RCC 7860 (cell line): ENCODE results near the gene ENTR1.
"Not testable (repeated sequence)": the region's sequence is repeated elsewhere in the genome, so short reads cannot be mapped to it uniquely, and the experiment has no call there.

Experiments
- DNase-seq: peaks from one replicate; pipeline ENCODE4 v3.0.0-alpha.2; 2015; ENCODE audit warnings: low spot score
- FAIRE-seq: peaks from 2 replicates; lab custom pipeline; 2012; peaks lifted over from hg19 to GRCh38; lab: Jason Lieb, UNC

The ENTR1 gene

GRCh38 chr9:136438548-136439480, 28.4 kb upstream of the ENTR1 start:
- DNase-seq (peak; percentile 9), FAIRE-seq (no peak)

- no peak for FAIRE-seq
- DNase-seq = no peak
Observed at GRCh38 chr9:136437839-136438547, 27.6 kb upstream of the ENTR1 start.

GRCh38 chr9:136437430-136437829, 27.0 kb upstream of the ENTR1 start:
- DNase-seq (no peak), FAIRE-seq (no peak)

GRCh38 chr9:136436055-136436634, 25.7 kb upstream of the ENTR1 start:
- FAIRE-seq (no peak), DNase-seq (no peak)

- DNase-seq (no peak), FAIRE-seq (no peak)
Observed at GRCh38 chr9:136434580-136435169, 24.3 kb upstream of the ENTR1 start.

GRCh38 chr9:136433849-136434579, 23.6 kb upstream of the ENTR1 start:
- FAIRE-seq (no peak), DNase-seq (no peak)

GRCh38 chr9:136433043-136433715, 22.8 kb upstream of the ENTR1 start:
- DNase-seq = no peak
- FAIRE-seq = no peak

GRCh38 chr9:136432591-136432990, 22.2 kb upstream of the ENTR1 start:
- FAIRE-seq (no peak), DNase-seq (no peak)

GRCh38 chr9:136431782-136432350, 21.5 kb upstream of the ENTR1 start:
- FAIRE-seq = no peak
- DNase-seq = no peak

GRCh38 chr9:136430588-136431234, 20.3 kb upstream of the ENTR1 start:
- DNase-seq (no peak), FAIRE-seq (no peak)

GRCh38 chr9:136429683-136430491, 19.5 kb upstream of the ENTR1 start:
- no peak for DNase-seq
- FAIRE-seq = no peak

- FAIRE-seq (no peak), DNase-seq (no peak)
Observed at GRCh38 chr9:136429075-136429628, 18.7 kb upstream of the ENTR1 start.

GRCh38 chr9:136426787-136427186, 16.4 kb upstream of the ENTR1 start:
- no peak for FAIRE-seq

GRCh38 chr9:136425367-136425766, 15.0 kb upstream of the ENTR1 start:
- DNase-seq, FAIRE-seq: not testable (repeated sequence)

More at GRCh38 chr9:136426787-136427186, 16.4 kb upstream of the ENTR1 start:
- no peak for DNase-seq

GRCh38 chr9:136424750-136425362, 14.4 kb upstream of the ENTR1 start:
- FAIRE-seq = no peak

GRCh38 chr9:136423432-136424146, 13.2 kb upstream of the ENTR1 start:
- no peak for FAIRE-seq
- DNase-seq = no peak

More at GRCh38 chr9:136424750-136425362, 14.4 kb upstream of the ENTR1 start:
- DNase-seq = no peak

GRCh38 chr9:136422876-136423275, 12.5 kb upstream of the ENTR1 start:
- FAIRE-seq (no peak), DNase-seq (no peak)
